ENCODE data around the gene TFF1. TPM values are rescaled to one million over a fixed set of nuclear protein-coding genes. Genes with fewer than 3 reads are reported as not detected.

Gene TFF1
- total RNA-seq, 1 donor from 2014 or later, result not detected

DNA sequence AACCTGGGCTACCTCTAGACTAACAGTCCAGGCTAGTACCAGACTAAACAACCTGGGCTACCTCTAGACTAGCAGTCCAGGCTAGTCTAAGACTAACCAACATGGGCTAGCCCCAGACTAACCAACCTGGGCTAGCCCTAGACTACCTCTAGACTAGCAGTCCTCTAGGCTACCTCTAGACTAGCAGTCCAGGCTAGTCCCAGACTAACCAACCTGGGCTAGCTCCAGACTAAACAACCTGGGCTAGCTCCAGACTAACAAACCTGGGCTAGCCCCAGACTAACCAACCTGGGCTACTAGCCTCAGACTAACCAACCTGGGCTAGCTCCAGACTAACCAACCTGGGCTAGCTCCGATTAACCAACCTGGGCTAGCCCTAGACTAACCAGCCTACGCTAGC lies 17.6 kb downstream of the TFF1 start:
- no peak for DNase-seq
- Mint-ChIP-seq H3K27me3 (peaks cover 8% of the 10 kb centered on the region), H3K4me1 (no peaks in the 10 kb centered on the region), H3K9me3 (peaks cover 5% of the 10 kb centered on the region), H3K4me3 (no peak overlapping the region), H3K27ac (no peak overlapping the region), H3K36me3 (ENCODE audit: low read depth) (no peaks in the 10 kb centered on the region)
- CTCF ChIA-PET, result no interaction called here
- POLR2A ChIA-PET, result no interaction called here
- intact Hi-C loops (cut with micrococcal nuclease), result no loop called here
- TF ChIP-seq, protein P1, sequence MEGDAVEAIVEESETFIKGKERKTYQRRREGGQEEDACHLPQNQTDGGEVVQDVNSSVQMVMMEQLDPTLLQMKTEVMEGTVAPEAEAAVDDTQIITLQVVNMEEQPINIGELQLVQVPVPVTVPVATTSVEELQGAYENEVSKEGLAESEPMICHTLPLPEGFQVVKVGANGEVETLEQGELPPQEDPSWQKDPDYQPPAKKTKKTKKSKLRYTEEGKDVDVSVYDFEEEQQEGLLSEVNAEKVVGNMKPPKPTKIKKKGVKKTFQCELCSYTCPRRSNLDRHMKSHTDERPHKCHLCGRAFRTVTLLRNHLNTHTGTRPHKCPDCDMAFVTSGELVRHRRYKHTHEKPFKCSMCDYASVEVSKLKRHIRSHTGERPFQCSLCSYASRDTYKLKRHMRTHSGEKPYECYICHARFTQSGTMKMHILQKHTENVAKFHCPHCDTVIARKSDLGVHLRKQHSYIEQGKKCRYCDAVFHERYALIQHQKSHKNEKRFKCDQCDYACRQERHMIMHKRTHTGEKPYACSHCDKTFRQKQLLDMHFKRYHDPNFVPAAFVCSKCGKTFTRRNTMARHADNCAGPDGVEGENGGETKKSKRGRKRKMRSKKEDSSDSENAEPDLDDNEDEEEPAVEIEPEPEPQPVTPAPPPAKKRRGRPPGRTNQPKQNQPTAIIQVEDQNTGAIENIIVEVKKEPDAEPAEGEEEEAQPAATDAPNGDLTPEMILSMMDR (IDR thresholded peaks at IDR 0.05), result no peak
- no peak for ATAC-seq (ENCODE audit: low read depth)

DNA sequence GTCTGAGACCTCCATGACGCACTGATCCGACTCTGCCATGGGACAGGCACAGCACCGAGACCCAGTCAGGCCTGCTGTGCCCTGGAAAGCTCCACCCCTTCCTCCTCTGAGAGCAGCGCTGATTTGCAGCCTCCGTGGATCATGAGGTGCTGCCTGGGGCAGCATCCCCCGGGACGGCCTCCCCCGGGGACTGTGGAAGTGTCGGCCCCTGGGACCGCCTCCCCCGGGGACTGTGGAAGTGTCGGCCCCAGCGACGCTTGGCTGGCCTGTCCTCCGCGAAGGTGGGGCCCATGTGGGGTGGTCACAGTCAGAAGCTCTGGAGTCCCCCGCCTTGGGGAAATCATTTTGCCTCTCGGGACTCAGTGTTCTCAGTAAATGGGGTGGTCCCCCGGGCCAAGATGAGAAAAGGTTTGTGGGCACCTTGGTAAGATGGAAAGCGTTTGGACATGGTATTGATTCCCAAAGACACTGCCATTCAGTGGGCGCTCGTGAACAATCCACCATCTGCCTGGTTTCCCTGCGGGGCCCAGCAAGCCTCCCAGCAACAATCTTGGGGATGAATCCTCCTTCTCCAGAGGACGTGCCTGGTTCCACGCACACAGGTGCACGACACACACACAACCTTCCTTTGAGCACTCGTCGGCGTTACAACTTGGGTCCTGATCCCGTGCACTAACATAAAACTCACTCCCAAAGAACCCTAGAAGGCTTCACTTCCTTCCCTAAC lies 18.6 kb downstream of the TFF1 start:
- TF ChIP-seq, protein P1 (IDR thresholded peaks at IDR 0.05), result no peak
- CTCF ChIA-PET, result no interaction called here
- H3K36me3 Mint-ChIP-seq (ENCODE audit: low read depth), result no peaks in the 10 kb centered on the region
- H3K27me3 Mint-ChIP-seq, result peaks cover 8% of the 10 kb centered on the region
- ATAC-seq (ENCODE audit: low read depth) (no peak), DNase-seq (no peak)
- POLR2A ChIA-PET, result no interaction called here
- H3K4me1 Mint-ChIP-seq, result no peaks in the 10 kb centered on the region
- H3K9me3 Mint-ChIP-seq, result no peaks in the 10 kb centered on the region
- intact Hi-C loops (cut with micrococcal nuclease), result no loop called here
- no peak overlapping the region for H3K4me3 Mint-ChIP-seq
- H3K27ac Mint-ChIP-seq, result no peak overlapping the region

DNA sequence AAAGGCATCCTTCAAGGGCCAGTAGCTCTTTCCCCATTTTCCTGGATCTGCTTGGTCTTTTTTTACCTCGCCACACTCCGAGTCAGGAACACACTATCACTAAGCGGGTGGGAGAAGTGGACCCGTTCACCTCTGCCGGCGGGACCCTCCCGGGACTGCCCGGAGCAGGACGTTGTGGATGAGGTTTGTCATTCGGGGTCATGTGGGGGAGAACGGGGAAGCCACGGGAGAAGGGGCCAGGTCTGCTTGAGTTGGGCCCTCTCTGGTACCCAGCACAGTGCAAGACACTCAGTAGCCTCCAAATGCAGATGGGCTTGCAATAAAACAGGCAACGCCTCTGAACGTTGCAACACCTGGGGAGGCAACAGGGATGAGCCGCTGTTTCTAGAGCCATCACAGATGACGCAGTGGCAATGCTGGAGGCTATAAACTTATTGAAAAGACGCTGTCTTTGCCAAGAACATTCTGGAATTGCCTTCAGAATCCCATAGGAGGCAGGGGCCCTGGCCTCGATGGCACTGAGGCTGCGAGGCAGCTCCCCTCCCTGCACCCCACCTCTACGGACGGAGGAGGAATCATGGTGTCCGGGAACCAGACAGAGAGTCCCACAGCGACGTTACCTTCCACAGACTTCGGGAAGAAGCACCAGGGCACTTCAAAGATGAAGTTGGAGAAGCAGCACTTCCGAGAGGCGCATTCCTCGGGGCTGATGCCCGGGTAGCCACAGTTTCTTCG lies 19.3 kb downstream of the TFF1 start:
- H3K27me3 Mint-ChIP-seq, result peaks cover 3% of the 10 kb centered on the region
- no peak for ATAC-seq (ENCODE audit: low read depth)
- TF ChIP-seq, protein P1 (IDR thresholded peaks at IDR 0.05), result no peak
- no peak overlapping the region for H3K4me3 Mint-ChIP-seq
- no peaks in the 10 kb centered on the region for H3K9me3 Mint-ChIP-seq
- intact Hi-C loops (cut with micrococcal nuclease), result no loop called here
- no peak overlapping the region for H3K27ac Mint-ChIP-seq
- H3K36me3 Mint-ChIP-seq (ENCODE audit: low read depth), result no peaks in the 10 kb centered on the region
- no peaks in the 10 kb centered on the region for H3K4me1 Mint-ChIP-seq
- DNase-seq, result no peak
- CTCF ChIA-PET, result no interaction called here
- POLR2A ChIA-PET, result no interaction called here

GRCh38 chr21:42346441-42346840 lies 19.9 kb downstream of the TFF1 start:
- CTCF ChIA-PET, result no interaction called here
- intact Hi-C loops (cut with micrococcal nuclease), result no loop called here
- ATAC-seq (ENCODE audit: low read depth), result no peak

DNA sequence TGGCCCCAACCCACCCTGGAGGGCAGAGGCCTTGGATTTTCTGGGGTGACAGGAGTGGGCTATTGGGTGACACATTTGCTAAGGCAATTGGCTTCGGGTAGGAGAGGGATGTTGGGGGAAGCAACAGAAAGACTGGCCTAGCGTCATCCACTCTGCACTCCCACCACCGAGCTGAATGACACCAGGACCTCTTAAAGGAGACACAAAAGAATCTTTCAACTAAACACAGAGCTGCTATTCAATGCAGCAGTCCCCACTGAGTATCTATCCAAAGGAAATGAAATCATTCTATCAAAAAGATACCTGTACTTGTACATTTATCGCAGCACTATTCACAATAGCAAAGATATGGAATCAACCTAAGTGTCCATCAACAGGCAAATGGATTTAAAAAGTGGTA lies 21.7 kb downstream of the TFF1 start:
- Mint-ChIP-seq H3K36me3 (ENCODE audit: low read depth) (no peaks in the 10 kb centered on the region), H3K4me1 (no peaks in the 10 kb centered on the region), H3K9me3 (no peaks in the 10 kb centered on the region), H3K27ac (no peak overlapping the region), H3K27me3 (peaks cover 3% of the 10 kb centered on the region), H3K4me3 (no peak overlapping the region)
- ATAC-seq (ENCODE audit: low read depth) (no peak), DNase-seq (no peak)
- POLR2A ChIA-PET, result no interaction called here
- TF ChIP-seq, protein P1 (IDR thresholded peaks at IDR 0.05), result no peak
- intact Hi-C loops (cut with micrococcal nuclease), result no loop called here
- CTCF ChIA-PET, result no interaction called here

More at GRCh38 chr21:42346441-42346840, 19.9 kb downstream of the TFF1 start:
- TF ChIP-seq, protein P1 (IDR thresholded peaks at IDR 0.05), result no peak
- DNase-seq, result no peak
- Mint-ChIP-seq H3K27ac (no peak overlapping the region), H3K9me3 (no peaks in the 10 kb centered on the region), H3K4me3 (no peak overlapping the region), H3K4me1 (no peaks in the 10 kb centered on the region), H3K27me3 (peaks cover 3% of the 10 kb centered on the region), H3K36me3 (ENCODE audit: low read depth) (no peaks in the 10 kb centered on the region)
- POLR2A ChIA-PET, result no interaction called here

All from activated B cell treated with CpG ODN at 0.5 μM for 24 hours (primary cell).